ENCODE results near the gene ZNF221.

DNA sequence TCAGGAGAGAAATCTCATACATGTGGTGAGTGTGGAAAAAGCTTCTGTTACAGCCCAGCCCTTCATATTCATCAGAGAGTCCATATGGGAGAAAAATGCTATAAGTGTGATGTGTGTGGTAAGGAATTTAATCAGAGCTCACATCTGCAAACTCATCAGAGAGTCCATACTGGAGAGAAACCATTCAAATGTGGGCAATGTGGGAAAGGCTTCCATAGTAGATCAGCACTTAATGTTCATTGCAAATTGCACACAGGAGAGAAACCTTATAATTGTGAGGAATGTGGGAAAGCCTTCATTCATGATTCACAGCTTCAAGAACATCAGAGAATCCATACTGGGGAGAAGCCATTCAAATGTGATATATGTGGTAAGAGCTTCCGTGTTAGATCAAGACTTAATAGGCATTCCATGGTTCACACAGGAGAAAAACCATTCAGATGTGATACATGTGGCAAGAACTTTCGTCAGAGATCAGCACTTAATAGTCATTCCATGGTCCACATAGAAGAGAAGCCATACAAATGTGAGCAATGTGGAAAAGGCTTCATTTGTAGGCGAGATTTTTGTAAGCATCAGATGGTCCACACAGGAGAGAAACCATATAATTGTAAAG, 15.2 kb downstream of the ZNF221 start:
- TF ChIP-seq GATA2 (IDR thresholded peaks at IDR 0.05; ENCODE audit: insufficient read depth, insufficient read length, low read depth, low read length) (no peak), POLR2A (IDR thresholded peaks at IDR 0.05; ENCODE audit: low read depth, low read length) (no peak), FOS (IDR thresholded peaks at IDR 0.05; ENCODE audit: borderline replicate concordance, insufficient read depth, low read length) (no peak), POLR2AphosphoS5 (IDR thresholded peaks at IDR 0.05; ENCODE audit: insufficient read depth, low read depth, low read length) (no peak), JUN (IDR thresholded peaks at IDR 0.05; ENCODE audit: borderline replicate concordance, insufficient read depth, insufficient read length, low read depth) (no peak), EZH2 (IDR thresholded peaks at IDR 0.05; ENCODE audit: borderline replicate concordance, low read depth, low read length, severe bottlenecking) (no peak)
- TF ChIP-seq, protein P1, sequence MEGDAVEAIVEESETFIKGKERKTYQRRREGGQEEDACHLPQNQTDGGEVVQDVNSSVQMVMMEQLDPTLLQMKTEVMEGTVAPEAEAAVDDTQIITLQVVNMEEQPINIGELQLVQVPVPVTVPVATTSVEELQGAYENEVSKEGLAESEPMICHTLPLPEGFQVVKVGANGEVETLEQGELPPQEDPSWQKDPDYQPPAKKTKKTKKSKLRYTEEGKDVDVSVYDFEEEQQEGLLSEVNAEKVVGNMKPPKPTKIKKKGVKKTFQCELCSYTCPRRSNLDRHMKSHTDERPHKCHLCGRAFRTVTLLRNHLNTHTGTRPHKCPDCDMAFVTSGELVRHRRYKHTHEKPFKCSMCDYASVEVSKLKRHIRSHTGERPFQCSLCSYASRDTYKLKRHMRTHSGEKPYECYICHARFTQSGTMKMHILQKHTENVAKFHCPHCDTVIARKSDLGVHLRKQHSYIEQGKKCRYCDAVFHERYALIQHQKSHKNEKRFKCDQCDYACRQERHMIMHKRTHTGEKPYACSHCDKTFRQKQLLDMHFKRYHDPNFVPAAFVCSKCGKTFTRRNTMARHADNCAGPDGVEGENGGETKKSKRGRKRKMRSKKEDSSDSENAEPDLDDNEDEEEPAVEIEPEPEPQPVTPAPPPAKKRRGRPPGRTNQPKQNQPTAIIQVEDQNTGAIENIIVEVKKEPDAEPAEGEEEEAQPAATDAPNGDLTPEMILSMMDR (IDR thresholded peaks at IDR 0.05; ENCODE audit: extremely low read depth in 1 of 2, insufficient read depth in 1 of 2, low read depth in 1 of 2, low read length in 2 of 2) = no peak
- TF ChIP-seq, protein P2, sequence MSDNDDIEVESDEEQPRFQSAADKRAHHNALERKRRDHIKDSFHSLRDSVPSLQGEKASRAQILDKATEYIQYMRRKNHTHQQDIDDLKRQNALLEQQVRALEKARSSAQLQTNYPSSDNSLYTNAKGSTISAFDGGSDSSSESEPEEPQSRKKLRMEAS (IDR thresholded peaks at IDR 0.05; ENCODE audit: insufficient read depth, insufficient read length) = no peak
